ENCODE data around the gene MEF2C. TPM values are rescaled to one million over a fixed set of nuclear protein-coding genes. Genes with fewer than 3 reads are reported as not detected.

Gene MEF2C
- total RNA-seq, 1 donor from 2014 or later = 0.26 TPM

- no peaks in the 10 kb centered on the region for H3K79me2 ChIP-seq (ENCODE audit: low read depth)
- H3K4me1 Mint-ChIP-seq = peaks cover 23% of the 10 kb centered on the region
- peaks cover 23% of the 10 kb centered on the region for H3K4me1 ChIP-seq
- no peak overlapping the region for H3K9ac ChIP-seq
- no peaks in the 10 kb centered on the region for H3K27me3 ChIP-seq
- TF ChIP-seq EZH2 (IDR thresholded peaks at IDR 0.05) (no peak), EZH2phosphoT487 (IDR thresholded peaks at IDR 0.05) (no peak)
- TF ChIP-seq, protein P1, sequence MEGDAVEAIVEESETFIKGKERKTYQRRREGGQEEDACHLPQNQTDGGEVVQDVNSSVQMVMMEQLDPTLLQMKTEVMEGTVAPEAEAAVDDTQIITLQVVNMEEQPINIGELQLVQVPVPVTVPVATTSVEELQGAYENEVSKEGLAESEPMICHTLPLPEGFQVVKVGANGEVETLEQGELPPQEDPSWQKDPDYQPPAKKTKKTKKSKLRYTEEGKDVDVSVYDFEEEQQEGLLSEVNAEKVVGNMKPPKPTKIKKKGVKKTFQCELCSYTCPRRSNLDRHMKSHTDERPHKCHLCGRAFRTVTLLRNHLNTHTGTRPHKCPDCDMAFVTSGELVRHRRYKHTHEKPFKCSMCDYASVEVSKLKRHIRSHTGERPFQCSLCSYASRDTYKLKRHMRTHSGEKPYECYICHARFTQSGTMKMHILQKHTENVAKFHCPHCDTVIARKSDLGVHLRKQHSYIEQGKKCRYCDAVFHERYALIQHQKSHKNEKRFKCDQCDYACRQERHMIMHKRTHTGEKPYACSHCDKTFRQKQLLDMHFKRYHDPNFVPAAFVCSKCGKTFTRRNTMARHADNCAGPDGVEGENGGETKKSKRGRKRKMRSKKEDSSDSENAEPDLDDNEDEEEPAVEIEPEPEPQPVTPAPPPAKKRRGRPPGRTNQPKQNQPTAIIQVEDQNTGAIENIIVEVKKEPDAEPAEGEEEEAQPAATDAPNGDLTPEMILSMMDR (IDR thresholded peaks at IDR 0.05) = no peak
- DNase-seq (ENCODE audit: low spot score) = no peak
- H3F3A ChIP-seq (ENCODE audit: low read depth) = no peaks in the 10 kb centered on the region
- no peak overlapping the region for H3K27ac Mint-ChIP-seq
- H3K27me3 Mint-ChIP-seq (ENCODE audit: insufficient read depth, low read depth) = no peaks in the 10 kb centered on the region
- no peak overlapping the region for H3K4me3 ChIP-seq
- no peak overlapping the region for H2AFZ ChIP-seq (replicated peaks)
- no peak overlapping the region for H3K27ac ChIP-seq
- H3K4me2 ChIP-seq = no peak overlapping the region
- H3K36me3 ChIP-seq = no peaks in the 10 kb centered on the region
- H4K20me1 ChIP-seq (ENCODE audit: low read depth) = no peaks in the 10 kb centered on the region
- no peaks in the 10 kb centered on the region for H3K9me3 Mint-ChIP-seq
- H3K36me3 Mint-ChIP-seq = no peaks in the 10 kb centered on the region
- H3K9me3 ChIP-seq (ENCODE audit: low read depth) = no peaks in the 10 kb centered on the region
- H3K4me3 Mint-ChIP-seq = no peak overlapping the region
Measured at GRCh38 chr5:88813244-88813643, 69.7 kb downstream of the MEF2C start.

DNA sequence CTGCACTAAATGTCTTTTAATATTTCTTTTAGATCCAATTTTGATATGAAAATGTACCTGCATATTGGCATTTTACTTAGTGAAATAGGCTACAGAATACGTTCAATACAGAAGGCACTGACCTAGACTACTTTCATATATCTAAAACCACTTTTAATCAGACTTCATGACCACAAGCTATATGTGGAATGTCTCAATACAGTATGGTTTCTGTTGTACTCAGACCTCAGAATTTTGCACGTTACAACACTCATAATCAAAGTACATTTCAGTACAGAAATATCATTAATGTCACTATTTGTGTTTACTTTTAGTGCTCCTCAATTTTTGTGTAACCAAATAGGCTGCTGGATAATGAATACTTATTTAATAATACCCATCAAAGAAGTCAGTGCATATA, 74.8 kb downstream of the MEF2C start:
- Mint-ChIP-seq H3K4me1 (no peaks in the 10 kb centered on the region), H3K4me3 (no peak overlapping the region), H3K27me3 (ENCODE audit: insufficient read depth, low read depth) (peaks cover 3% of the 10 kb centered on the region), H3K9me3 (no peaks in the 10 kb centered on the region), H3K36me3 (no peaks in the 10 kb centered on the region), H3K27ac (no peak overlapping the region)
- DNase-seq (ENCODE audit: low spot score) = no peak
- Histone ChIP-seq H3K9ac (no peak overlapping the region), H3K79me2 (ENCODE audit: low read depth) (no peaks in the 10 kb centered on the region), H3K36me3 (no peaks in the 10 kb centered on the region), H3K4me3 (no peak overlapping the region), H3K4me1 (peaks cover 4% of the 10 kb centered on the region), H3K27me3 (no peaks in the 10 kb centered on the region), H3K4me2 (no peak overlapping the region), H3F3A (ENCODE audit: low read depth) (no peaks in the 10 kb centered on the region), H4K20me1 (ENCODE audit: low read depth) (no peaks in the 10 kb centered on the region), H3K27ac (no peak overlapping the region), H2AFZ (replicated peaks) (no peak overlapping the region), H3K9me3 (ENCODE audit: low read depth) (no peaks in the 10 kb centered on the region)
- TF ChIP-seq EZH2 (IDR thresholded peaks at IDR 0.05) (no peak), EZH2phosphoT487 (IDR thresholded peaks at IDR 0.05) (no peak)
- TF ChIP-seq, protein P1 (IDR thresholded peaks at IDR 0.05) = no peak

DNA sequence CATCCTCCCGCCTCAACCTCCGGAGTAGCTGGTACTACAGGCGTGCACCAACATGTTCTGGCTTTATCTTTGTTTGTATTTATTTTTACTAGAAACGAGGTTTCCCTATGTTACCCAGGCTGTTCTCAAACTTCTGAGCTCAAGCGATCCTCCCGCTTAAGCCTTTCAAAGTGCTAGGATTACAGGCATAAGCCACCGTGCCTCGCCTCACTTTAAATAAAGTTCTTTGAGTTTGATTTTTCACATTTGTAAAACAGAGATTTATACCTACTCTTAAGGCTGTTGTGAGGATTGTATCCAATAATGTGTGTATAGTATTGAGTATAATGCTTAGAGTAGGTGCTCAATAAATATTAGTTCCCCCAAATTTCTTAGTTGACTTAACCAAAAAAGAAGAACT, 75.7 kb downstream of the MEF2C start:
- H3F3A ChIP-seq (ENCODE audit: low read depth) = no peaks in the 10 kb centered on the region
- no peaks in the 10 kb centered on the region for H3K27me3 ChIP-seq
- TF ChIP-seq EZH2phosphoT487 (IDR thresholded peaks at IDR 0.05) = no peak
- TF ChIP-seq, protein P1 (IDR thresholded peaks at IDR 0.05) = no peak
- no peak overlapping the region for H3K4me3 Mint-ChIP-seq
- no peaks in the 10 kb centered on the region for H3K9me3 ChIP-seq (ENCODE audit: low read depth)
- no peak for DNase-seq (ENCODE audit: low spot score)
- no peak overlapping the region for H3K27ac Mint-ChIP-seq
- no peak overlapping the region for H2AFZ ChIP-seq (replicated peaks)
- no peaks in the 10 kb centered on the region for H3K79me2 ChIP-seq (ENCODE audit: low read depth)
- no peaks in the 10 kb centered on the region for H3K36me3 Mint-ChIP-seq
- no peaks in the 10 kb centered on the region for H3K9me3 Mint-ChIP-seq
- peaks cover 4% of the 10 kb centered on the region for H3K4me1 ChIP-seq
- no peaks in the 10 kb centered on the region for H3K36me3 ChIP-seq
- no peak overlapping the region for H3K27ac ChIP-seq
- no peak overlapping the region for H3K9ac ChIP-seq
- no peak overlapping the region for H3K4me2 ChIP-seq
- no peaks in the 10 kb centered on the region for H4K20me1 ChIP-seq (ENCODE audit: low read depth)
- H3K4me3 ChIP-seq = no peak overlapping the region
- no peaks in the 10 kb centered on the region for H3K4me1 Mint-ChIP-seq
- peaks cover 3% of the 10 kb centered on the region for H3K27me3 Mint-ChIP-seq (ENCODE audit: insufficient read depth, low read depth)
